Large intestine (tissue), 12 donors: ENCODE measurements around the gene DNAJB13. TPM values are rescaled to one million over a fixed set of nuclear protein-coding genes. Genes with fewer than 3 reads are reported as not detected.
A peak's percentile ranks its signal among the peaks of the same experiment; 100 is the strongest.

Source experiments
- DNase-seq, 2 donors: peaks; one replicate each; pipeline versions ENCODE4 v3.0.0 to v3.0.0-alpha.2; 2013
- H3K27ac ChIP-seq: one replicate; pipeline ENCODE4 v1.5.1; 2013; ENCODE audit warnings: low read length
- H3K27me3 ChIP-seq: 2 replicates; pipeline ENCODE4 v1.6.1; 2013; ENCODE audit warnings: low read length; ENCODE audit not compliant: control insufficient read depth, insufficient read depth
- H3K36me3 ChIP-seq: 2 replicates; pipeline ENCODE4 v1.6.1; 2013; ENCODE audit warnings: low read length; ENCODE audit not compliant: control insufficient read depth, insufficient read depth
- H3K4me1 ChIP-seq: one replicate; pipeline ENCODE4 v1.6.1; 2013; ENCODE audit warnings: low read length; ENCODE audit not compliant: control insufficient read depth, insufficient read depth
- H3K4me3 ChIP-seq: one replicate; pipeline ENCODE4 v1.5.1; 2013; ENCODE audit warnings: low read length
- H3K9me3 ChIP-seq: one replicate; pipeline ENCODE4 v1.6.1; 2013; ENCODE audit warnings: mild to moderate bottlenecking, low read depth, low read length, moderate library complexity; ENCODE audit not compliant: control insufficient read depth
- WGBS: methylation state at CpG from one replicate; pipeline ENCODE4 v1.1.5; 2013; ENCODE audit warnings: low lambda C conversion rate; ENCODE audit not compliant: insufficient coverage; 5-methylcytosine and 5-hydroxymethylcytosine counted together
- long read RNA-seq, 11 donors: transcript quantifications; one replicate each; lab custom pipeline, GENCODE V29; 2026
- polyA plus RNA-seq: library from polyadenylated mRNA; unstranded; fragments of 120-200 nt; gene quantifications from one replicate; pipeline ENCODE4 v1.2.1, GENCODE V29; 2013

Gene DNAJB13, protein sequence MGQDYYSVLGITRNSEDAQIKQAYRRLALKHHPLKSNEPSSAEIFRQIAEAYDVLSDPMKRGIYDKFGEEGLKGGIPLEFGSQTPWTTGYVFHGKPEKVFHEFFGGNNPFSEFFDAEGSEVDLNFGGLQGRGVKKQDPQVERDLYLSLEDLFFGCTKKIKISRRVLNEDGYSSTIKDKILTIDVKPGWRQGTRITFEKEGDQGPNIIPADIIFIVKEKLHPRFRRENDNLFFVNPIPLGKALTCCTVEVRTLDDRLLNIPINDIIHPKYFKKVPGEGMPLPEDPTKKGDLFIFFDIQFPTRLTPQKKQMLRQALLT
- 0.22 TPM for polyA plus RNA-seq
- long read RNA-seq, donor 1: 0 reads
- long read RNA-seq, donor 2: 0 reads
- long read RNA-seq, donor 3: 0 reads
- long read RNA-seq, donor 4: 0 reads
- long read RNA-seq, donor 5: 0 reads
- long read RNA-seq, donor 6: 0 reads
- long read RNA-seq, donor 7: 0 reads
- long read RNA-seq, donor 8: 0 reads
- long read RNA-seq, donor 9, partial matches to known transcripts: 0 of 9 reads
- long read RNA-seq, donor 9, other reads (novel, unspliced or antisense): 9 of 9 reads
- long read RNA-seq, donor 10: 0 reads
- long read RNA-seq, donor 11: 0 reads

DNA sequence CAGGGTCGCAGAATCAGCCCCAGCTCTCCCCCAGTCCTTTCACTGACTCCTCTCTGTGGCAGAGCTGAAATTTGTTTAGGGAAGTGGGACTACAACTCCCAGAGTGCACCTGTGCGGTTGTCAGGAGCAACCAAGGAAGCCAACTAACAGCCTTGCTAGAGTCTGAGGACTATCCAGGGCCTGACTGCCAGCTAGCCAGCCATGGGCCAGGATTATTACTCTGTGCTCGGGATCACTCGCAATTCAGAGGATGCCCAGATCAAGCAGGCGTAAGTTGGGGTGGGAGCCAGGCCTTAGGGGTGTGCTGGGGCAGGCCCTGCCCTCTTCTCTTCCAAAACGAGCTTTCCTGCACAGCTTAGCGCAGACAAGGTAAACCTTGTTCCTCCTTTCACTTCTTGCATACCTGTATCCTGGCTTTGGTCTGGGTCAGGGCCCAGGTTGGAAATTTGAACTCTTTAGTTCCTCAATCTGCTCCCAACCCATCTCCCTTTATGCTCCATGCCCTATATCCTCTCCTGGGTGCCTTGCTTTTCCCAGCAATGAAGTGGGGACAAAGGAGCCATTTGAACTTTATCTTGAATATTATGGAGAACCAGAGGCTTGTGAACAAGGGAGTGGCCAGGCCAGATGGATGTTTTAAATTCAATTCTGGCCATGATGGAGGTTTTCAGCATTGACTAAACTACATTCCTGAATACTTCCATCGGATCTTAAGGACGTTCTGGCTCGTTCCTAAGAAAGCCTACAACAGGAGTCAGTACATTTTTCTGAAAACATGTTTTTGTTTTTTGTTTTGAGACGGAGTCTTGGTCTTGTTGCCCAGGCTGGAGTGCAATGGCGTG is at the start of gene DNAJB13:
Gene DNAJB13 (plus strand): TSS at position 158 of the 842 bp plus-strand sequence. CDS start 44 bp downstream, at position 202.
- H3K27me3 ChIP-seq: no peaks in the 10 kb centered on the region
- WGBS: no CpG with 5 or more reads among the region's 12 CpGs
- no peak within 1 kb of the TSS for H3K4me3 ChIP-seq
- DNase-seq: no peak
- H3K36me3 ChIP-seq: no peaks in the 10 kb centered on the region
- H3K9me3 ChIP-seq: peaks cover 5% of the 10 kb centered on the region
- no peak within 1 kb of the TSS for H3K27ac ChIP-seq
- no peaks in the 10 kb centered on the region for H3K4me1 ChIP-seq

DNA sequence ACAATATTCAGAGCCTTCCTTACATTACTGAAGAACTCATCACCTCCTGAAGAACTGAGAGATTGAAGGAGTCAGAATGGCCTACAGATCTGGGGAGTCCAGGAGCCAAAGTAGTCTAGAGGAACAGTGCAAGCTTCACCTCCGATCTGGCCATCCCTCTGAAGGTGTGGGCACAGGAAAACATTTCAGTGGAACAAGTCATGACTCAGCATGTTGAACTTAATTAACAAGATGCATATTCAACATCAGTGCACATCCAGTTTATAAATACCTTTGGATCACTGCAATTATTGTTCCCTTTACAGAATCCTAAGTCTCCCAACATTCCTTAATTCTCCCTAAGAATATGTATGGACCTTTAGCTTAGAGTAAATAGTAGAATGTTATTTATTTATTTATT is 48.5 kb upstream of the DNAJB13 start:
- no peak for DNase-seq
- Histone ChIP-seq H3K27me3 (no peaks in the 10 kb centered on the region), H3K4me1 (no peaks in the 10 kb centered on the region), H3K9me3 (no peaks in the 10 kb centered on the region), H3K36me3 (peaks cover 34% of the 10 kb centered on the region), H3K4me3 (no peak overlapping the region), H3K27ac (no peak overlapping the region)
- no CpG with 5 or more reads among the region's 1 CpG for WGBS

DNA sequence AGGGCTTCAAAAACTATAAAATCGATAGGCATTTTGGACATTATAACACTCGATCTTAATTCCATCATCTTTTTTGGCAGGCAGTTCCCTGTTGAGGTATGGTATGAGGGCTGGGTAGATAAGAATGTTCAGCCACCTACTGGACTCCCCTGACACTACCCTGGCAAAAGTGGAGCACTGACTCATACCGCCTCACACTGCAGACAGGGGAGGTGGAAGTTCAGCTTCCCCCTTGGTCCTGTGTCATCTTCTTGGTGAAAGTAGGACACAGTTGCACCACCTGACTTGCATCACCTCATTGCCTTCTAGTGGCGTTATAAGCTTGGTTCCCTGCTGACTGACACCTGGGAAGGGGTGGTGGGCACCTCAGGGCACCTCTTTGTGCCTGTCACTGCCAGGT is 43.6 kb upstream of the DNAJB13 start:
- Histone ChIP-seq H3K27ac (no peak overlapping the region), H3K27me3 (no peaks in the 10 kb centered on the region), H3K4me1 (peaks cover 9% of the 10 kb centered on the region), H3K4me3 (no peak overlapping the region), H3K36me3 (peaks cover 35% of the 10 kb centered on the region), H3K9me3 (no peaks in the 10 kb centered on the region)
- DNase-seq: no peak
- no CpG with 5 or more reads among the region's 4 CpGs for WGBS

DNA sequence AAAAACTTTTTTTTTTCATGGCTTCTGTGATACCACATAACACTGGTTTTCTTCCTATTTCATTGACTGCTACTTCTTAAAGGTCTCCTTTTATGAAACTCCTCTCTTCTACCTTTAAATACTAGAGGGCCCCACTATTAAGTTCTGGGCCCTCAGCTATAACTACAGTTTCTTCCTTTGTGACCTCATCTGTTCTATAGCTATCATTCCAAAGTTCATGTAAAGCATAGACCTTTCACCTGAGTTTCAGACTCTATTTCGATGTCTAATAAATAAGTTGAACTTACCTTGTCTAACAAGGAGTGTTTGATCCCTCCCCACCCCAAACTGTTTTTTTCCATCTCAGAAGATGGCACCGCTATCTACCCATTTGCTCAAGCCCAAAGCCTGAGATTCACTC is 38.8 kb upstream of the DNAJB13 start:
- DNase-seq: peak; percentile 35 to 79
- Histone ChIP-seq H3K36me3 (peaks cover 42% of the 10 kb centered on the region), H3K4me1 (peaks cover 21% of the 10 kb centered on the region), H3K9me3 (no peaks in the 10 kb centered on the region), H3K27me3 (no peaks in the 10 kb centered on the region), H3K27ac (peak overlapping the region; percentile 64), H3K4me3 (no peak overlapping the region)
- WGBS: 100% methylated on average over 1 of the region's 2 CpGs

DNA sequence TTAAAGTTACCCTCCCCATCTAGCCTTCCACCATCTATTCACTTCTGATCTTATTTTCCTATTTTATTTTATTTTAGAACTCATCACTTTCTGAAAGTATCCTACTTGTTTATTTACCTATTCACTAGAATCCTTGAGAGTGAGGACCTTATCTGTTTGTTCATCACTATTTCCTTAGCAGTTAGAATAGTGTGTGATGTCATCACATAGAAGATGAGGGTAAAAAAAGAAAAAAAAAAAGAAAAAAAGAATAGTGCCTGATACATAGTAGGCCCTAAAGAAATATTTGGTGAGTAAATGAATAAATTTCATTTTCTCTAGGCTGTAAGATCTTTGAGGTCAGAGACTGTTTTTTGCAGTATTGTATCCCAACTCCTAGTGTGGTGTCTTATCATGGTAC is 37.4 kb upstream of the DNAJB13 start:
- Histone ChIP-seq H3K4me1 (peaks cover 21% of the 10 kb centered on the region), H3K9me3 (no peaks in the 10 kb centered on the region), H3K4me3 (no peak overlapping the region), H3K36me3 (peaks cover 46% of the 10 kb centered on the region), H3K27ac (no peak overlapping the region), H3K27me3 (no peaks in the 10 kb centered on the region)
- DNase-seq: no peak

DNA sequence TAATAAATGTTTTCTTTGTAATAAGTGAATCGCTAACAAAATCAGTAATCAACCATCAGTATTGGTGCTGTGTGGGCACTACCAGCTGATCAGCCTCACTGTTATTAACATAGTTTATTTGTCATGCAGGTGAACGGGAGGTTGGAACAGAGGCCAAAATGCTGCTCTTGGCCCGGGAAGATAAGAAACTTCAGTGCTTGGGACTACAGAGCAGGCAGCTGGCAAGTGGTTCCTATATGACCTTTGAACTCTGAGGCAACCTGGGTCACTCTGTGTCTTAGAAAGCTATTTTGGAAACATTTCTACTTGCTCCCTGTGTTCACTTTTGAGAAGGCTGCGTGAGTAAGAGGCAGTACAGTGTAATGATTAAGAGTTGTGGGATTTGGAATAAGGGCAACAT is 36.5 kb upstream of the DNAJB13 start:
- Histone ChIP-seq H3K36me3 (peaks cover 51% of the 10 kb centered on the region), H3K4me1 (peaks cover 21% of the 10 kb centered on the region), H3K27me3 (no peaks in the 10 kb centered on the region), H3K27ac (peak overlapping the region; percentile 2), H3K4me3 (no peak overlapping the region), H3K9me3 (no peaks in the 10 kb centered on the region)
- DNase-seq: peak in 1 of 2 donors; percentile 52
- WGBS: no CpG with 5 or more reads among the region's 4 CpGs

DNA sequence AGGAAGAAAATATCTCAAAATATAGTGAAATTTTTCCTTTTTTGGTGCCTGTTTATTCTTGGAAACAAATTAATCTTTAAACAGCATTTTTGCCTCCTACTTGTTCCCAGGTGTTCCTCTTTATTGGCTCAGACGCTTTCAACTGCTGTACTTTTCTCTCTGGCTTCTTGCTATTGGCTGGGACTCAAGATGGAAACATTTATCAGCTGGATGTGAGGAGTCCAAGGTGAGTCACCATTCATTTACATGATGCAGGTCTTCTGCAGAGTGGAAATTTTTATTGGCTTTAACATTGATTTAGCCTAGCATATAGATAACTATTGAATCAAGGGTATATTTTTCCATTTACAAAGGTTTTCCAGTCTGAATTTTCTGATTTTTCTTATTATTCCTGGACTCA is 34.4 kb upstream of the DNAJB13 start:
- Histone ChIP-seq H3K4me1 (peaks cover 16% of the 10 kb centered on the region), H3K4me3 (no peak overlapping the region), H3K9me3 (no peaks in the 10 kb centered on the region), H3K27ac (peak overlapping the region; percentile 24), H3K27me3 (no peaks in the 10 kb centered on the region), H3K36me3 (peaks cover 42% of the 10 kb centered on the region)
- WGBS: no CpG with 5 or more reads among the region's 1 CpG
- peak in 1 of 2 donors; percentile 58 for DNase-seq

DNA sequence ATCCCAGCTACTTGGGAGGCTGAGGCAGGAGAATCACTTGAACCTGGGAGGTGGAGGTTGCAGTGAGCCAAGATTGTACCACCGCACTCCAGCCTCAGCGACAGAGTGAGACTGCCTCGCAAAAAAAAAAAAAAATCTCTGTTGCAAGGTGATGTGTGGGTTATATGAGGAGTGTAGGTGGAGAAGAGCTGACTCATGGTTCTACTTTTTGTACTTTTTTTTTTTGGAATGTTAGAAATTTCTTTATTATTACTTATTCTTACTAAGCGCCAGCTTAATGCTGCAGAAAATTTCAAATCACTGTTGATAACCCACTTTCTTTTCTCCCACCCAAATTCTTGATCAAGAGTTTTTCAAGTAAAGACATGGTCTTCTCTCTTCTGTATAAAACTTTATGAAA is 29.6 kb upstream of the DNAJB13 start:
- no peak for DNase-seq
- WGBS: 100% methylated on average over 1 of the region's 4 CpGs
- Histone ChIP-seq H3K36me3 (peaks cover 40% of the 10 kb centered on the region), H3K9me3 (no peaks in the 10 kb centered on the region), H3K4me1 (no peaks in the 10 kb centered on the region), H3K4me3 (no peak overlapping the region), H3K27ac (no peak overlapping the region), H3K27me3 (no peaks in the 10 kb centered on the region)

DNA sequence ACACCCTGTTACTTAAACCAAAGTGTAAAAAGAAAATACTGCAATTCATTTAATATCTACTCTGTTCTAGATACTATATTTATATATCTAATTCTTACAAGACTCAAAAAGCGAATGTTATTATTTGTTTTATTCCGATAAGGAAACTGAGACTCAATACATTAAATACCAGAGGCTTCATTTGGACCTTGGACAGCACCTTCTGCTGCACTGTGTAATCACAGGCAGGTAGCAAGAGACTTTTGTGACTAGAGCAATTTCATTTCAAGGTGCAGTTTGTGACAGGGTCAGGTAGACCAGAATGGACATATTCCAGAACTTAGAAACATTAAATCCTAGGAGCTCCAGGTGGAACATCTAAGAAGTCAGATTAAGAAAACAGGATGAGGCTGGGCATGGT is 21.4 kb upstream of the DNAJB13 start:
- H3K9me3 ChIP-seq: no peaks in the 10 kb centered on the region
- H3K36me3 ChIP-seq: peaks cover 47% of the 10 kb centered on the region
- H3K4me1 ChIP-seq: no peaks in the 10 kb centered on the region
- H3K27me3 ChIP-seq: no peaks in the 10 kb centered on the region
- WGBS: 100% methylated on average over 1 of the region's 2 CpGs
- H3K4me3 ChIP-seq: no peak overlapping the region
- no peak overlapping the region for H3K27ac ChIP-seq
- DNase-seq: no peak

DNA sequence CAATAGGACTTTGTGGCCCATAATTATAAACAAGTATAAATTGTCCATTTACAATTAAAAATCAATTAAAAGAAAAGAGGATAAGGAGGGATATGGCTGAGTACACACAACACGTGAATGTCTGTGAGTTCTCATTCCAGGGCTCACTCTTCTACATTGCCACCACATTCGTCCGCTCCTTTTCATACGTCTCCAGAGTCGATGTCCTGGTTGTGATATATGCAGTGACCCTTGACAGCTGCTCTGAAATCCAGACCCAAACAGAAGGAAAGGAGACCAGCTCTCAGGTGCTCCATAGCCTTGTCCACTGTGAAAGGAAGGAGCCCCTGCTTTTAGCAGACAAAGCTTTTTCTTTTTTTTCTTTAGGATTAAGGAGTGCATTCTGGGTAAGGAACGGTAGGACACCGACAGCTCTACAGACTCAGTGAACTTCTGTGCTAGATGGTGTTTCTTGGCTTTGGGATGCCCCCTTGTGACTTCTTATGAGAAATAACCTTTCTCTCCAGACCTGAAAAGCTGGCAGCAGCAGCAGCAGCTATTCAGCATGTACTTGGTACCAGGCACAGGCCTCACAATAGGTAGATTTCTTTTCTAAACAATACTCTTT is 19.7 kb upstream of the DNAJB13 start:
- peak; percentile 33 to 64 for DNase-seq
- no CpG with 5 or more reads among the region's 7 CpGs for WGBS
- H3K27me3 ChIP-seq: no peaks in the 10 kb centered on the region

More for the DNA sequence above, 19.7 kb upstream of the DNAJB13 start:
- Histone ChIP-seq H3K4me1 (no peaks in the 10 kb centered on the region), H3K36me3 (peaks cover 46% of the 10 kb centered on the region), H3K9me3 (no peaks in the 10 kb centered on the region), H3K27ac (no peak overlapping the region), H3K4me3 (no peak overlapping the region)
